Activated CD4-positive, alpha-beta T cell treated with anti-CD3 and anti-CD28 coated beads, Interleukin-2, amount 50 U/mL, for 16 hours (primary cell): ENCODE data around the gene SPECC1.
"Not testable (repeated sequence)": the region's sequence is repeated elsewhere in the genome, so short reads cannot be mapped to it uniquely, and the experiment has no call there.

Experiments used
- DNase-seq: peaks from one replicate; pipeline ENCODE4 v3.0.0-alpha.2; 2020

Gene SPECC1

GRCh38 chr17:20012017-20012536, 2.9 kb downstream of the SPECC1 start:
- no peak for DNase-seq

- DNase-seq: not testable (repeated sequence)
These were observed 7.4 kb downstream of the SPECC1 start for GRCh38 chr17:20016475-20016992.

GRCh38 chr17:20022701-20023100, 13.5 kb downstream of the SPECC1 start:
- no peak for DNase-seq

DNA sequence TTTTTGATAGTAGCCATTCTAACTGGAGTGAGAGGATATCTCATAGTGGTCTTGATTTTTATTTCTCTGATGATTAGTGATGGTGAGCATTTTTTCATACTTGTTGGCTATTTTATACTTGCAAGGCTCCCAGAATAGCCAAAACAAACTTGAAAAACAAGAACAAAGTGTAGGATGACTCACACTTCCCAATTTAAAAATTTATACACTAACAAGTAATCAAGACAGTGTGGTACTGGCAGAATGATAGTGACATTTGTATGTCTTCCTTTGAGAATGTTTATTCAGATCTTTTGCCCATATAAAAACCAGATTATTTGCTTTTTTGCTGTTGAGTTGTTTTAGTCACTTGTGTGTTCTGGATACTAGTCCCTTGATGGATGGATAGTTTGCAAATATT, 17.8 kb downstream of the SPECC1 start:
- no peak for DNase-seq

GRCh38 chr17:20028443-20028842, 19.3 kb downstream of the SPECC1 start:
- no peak for DNase-seq

DNA sequence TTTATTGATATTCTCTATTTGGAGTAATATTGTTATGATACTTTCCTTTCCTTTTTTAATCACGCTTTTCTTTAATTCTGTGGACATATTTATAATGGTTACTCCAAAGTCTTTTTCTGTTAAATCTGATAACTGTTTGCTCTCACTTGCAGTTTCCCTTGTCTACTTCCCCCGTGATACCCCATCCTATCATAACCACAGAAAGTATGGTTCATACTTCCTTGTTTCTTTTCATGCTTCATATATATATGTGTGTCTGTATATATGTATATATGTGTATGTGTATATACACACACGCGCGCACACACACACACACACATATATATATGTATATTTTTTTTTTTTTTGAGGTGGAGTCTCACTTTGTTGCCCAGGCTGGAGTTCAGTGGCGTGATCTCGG, 23.5 kb downstream of the SPECC1 start:
- DNase-seq: no peak

DNA sequence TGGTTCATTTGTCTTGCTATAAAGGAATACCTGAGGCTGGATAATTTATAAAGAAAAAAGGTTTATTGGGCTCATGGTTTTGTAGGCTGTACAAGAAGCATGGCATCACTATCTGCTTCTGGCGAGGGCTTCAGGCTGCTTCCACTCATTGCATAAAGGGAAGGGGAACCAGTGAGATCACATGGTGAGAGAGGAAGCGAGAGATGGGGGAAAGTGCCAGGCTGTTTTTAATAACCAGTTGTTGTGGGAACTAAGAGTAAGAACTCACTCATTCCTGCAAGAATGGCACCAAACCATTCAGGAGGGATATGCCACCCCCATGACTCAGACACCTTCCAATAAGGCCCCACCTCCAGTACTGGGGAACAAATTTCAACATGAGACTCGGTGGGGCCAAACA, 24.3 kb downstream of the SPECC1 start:
- DNase-seq: no peak

DNA sequence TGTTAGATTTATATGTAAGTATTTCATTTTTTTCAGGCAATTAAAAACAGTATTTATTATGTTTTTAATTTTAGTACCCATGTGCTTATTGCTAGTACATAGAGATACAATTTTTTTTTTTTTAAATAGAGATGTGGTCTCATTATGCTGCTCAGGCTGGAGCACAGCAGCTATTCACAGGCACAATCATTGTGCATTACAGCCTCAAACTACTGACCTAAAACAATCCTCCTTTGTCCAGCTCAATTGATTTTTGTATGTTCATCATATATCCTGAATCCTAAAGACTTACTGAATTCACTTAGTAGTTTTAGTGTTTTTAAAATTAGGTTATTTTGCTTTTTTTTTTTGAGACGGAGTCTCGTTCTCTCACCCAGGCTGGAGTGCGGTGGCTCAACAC, 26.3 kb downstream of the SPECC1 start:
- DNase-seq: no peak

DNA sequence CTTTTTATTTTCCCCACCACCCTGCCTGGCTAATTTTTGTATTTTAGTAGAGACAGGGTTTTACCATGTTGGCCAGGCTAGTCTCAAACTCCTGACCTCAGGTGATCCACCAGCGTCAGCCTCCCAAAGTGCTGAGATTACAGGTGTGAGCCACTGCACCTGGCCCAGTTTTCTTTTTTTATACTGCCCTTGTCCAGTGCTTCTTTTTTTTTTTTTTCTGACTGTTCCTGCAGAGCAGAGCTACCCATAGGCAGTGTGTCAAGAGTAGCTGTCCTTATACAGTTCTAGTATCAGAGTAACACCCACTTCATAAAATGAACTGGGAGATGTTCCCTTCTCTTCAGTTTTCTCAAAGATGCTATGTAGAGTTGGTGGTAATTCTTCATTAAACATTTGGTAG, 28.1 kb downstream of the SPECC1 start:
- DNase-seq: not testable (repeated sequence)

- no peak for DNase-seq
These were observed 29.9 kb downstream of the SPECC1 start for GRCh38 chr17:20039037-20039436.

DNA sequence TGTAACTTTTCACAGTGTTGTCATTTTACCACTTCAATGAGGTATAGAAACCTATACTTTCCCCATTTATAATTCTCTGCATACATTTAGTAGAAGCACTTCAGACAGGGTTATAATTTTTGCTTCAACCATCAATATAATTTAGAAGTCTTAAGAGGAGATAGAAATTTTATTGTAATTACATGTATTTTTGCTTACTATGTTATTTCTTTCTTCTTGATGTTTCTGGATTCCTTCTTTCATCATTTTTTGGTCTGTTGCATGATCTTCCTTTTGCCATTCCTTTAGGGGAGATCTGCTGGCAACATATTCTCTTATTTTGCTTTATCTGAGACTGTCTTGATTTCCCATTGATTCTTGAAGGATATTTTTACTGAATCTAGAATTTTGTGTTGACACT, 31.1 kb downstream of the SPECC1 start:
- DNase-seq: no peak

- DNase-seq: no peak
These were observed 33.9 kb downstream of the SPECC1 start for GRCh38 chr17:20043021-20043420.

DNA sequence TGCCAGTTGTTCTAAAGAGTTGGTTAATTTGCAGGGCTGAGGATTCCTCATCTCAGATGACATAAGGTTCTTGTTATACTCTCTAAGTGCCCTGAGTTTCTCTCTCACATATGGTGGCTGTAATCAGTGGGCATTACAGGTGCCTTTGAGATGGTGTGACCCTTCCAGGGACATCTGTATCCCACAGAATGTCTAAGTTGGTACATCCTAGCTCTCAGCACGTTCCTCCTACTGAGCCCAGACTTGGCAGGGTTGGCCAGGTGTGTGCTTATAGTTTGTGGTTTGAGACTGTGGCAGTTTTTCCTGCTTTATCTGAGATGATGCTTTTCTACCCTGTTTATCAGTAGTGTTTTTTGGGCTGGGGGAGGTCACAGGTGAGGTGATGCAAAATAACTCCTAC, 36.3 kb downstream of the SPECC1 start:
- no peak for DNase-seq

- no peak for DNase-seq
These were observed 37.5 kb downstream of the SPECC1 start for GRCh38 chr17:20046629-20047028.

DNA sequence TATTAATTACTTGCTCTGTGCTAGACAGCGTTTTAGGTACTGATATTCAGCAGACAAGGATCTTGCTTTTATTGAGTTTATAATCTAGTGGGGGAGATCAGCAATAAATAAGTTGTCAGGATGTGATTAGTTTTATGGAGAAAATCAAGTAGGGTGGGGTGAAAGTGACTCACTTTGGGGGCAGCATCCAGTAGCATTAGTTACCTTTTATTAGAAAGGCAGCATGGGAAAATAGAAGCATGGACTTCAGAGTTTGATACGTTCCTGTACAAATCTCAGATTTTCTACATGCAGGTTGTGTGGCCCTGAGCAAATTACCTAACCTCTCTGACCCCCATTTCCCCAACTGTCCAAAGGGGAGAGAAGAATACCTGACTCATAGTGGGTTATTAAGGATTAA, 42.5 kb downstream of the SPECC1 start:
- no peak for DNase-seq

GRCh38 chr17:20053361-20053964, 44.3 kb downstream of the SPECC1 start:
- no peak for DNase-seq

DNA sequence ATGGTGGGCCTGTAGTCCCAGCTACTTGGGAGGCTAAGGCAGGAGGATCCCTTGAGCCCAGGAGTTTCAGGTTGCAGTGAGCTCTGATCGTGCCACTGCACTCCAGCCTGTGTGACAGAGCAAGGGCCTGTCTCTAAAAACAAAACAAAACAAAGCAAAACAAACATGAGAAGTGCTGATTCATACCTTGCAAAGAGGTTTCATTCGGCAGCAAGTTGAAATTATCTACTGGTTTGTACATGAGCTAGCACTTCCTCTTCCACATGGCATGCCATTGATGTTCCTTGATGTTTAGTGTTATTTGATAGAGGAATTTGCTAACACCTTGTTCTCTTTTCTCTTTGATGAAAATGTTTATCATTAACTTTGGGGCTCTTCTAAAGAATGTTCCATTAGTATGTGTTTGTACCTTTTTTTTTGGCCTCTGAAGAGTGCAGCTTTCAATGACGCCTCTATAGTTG, 50.6 kb downstream of the SPECC1 start:
- DNase-seq: peak; percentile 70

GRCh38 chr17:20063665-20064648, 54.8 kb downstream of the SPECC1 start:
- DNase-seq: peak; percentile 64

DNA sequence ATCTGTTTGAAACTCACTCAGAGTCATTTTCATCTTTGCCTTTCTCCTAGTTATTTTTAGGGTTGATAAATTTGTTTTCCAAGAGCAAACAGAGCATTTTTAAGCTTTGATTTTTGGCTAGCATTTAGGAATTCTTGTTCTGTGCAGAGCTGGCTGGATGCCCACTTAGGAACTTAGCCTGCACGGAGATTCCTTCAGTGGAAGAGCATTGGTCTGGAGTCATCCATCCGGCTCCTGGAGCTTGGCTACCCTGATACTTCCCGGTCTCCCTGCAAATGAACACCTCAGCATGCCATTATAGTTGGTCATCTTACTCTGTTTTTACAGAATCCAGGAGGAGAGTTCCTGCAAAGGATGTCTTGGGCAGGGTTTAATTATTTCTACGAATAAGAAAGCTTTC, 57.1 kb downstream of the SPECC1 start:
- DNase-seq: no peak

DNA sequence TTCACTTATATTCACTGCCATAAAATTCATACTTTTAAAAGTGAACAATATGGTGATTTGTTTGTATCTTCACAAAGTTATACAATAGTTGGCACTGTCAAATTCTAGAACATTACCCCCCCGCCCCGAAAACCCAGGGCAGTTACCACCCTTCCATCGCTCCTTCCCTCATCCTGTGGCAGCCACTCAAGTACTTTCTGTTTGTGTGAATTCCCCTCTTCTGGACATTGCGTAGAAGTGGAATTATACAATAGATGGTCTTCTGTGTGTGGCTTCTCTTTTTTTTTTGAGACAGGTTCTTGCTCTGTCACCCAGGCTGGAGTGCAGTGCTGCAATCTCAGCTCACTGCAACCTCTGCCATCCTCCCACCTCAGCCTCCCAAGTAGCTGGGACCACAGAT, 58.6 kb downstream of the SPECC1 start:
- DNase-seq: no peak

- DNase-seq: no peak
These were observed 59.3 kb downstream of the SPECC1 start for GRCh38 chr17:20068445-20068844.

DNA sequence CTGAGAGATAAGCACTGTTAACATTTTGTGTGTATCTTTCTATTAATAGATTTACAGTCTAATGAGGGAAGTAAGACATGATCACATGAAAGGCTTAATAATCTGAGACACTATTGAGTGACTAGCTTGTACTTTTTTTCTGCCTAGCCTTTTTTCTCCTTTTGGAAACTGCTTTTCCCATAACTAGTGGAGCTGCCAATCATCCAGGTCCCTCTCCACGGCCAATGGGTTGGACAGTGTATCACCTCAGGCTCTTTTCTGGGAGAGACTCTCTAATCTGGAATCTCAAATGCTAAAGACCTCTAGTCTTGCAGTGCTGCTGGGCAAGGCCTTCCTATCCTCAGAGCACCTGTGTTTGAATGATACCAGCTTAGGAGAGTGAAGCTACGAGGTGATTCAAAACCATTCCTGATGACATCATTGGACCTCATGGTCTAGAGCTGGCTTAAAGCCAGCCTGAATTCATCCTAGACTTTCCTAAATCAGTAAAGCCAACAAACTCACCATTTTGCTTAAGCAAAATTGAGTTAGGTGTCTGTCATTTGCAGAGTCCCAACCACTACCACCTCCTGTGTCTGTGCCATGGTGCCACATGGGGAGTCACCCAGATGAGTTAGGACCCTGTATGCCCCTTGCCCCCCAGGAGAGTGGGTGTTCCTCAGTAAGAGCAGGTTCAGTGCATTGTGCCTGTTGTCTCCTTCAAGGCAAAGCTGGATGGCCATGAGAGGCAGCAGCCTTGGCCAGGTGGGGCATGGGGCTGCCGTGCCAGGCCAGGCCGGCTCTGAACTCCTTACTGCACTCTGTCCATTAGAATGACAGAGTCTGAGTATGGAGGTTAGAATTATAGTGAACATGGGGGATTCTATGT, 62.9 kb downstream of the SPECC1 start:
- DNase-seq: no peak

GRCh38 chr17:20072692-20072992, 63.5 kb downstream of the SPECC1 start:
- no peak for DNase-seq
